NCI-H2081 treated with DMSO at 0.1 percent for 48 hours (cell line): Measurements from ENCODE around the gene GADD45G.

ENCODE experiments used
- DNase-seq: peaks from one replicate; lab custom pipeline; 2025; lab: John Stamatoyannopoulos, UW

GADD45G gene

GRCh38 chr9:89630508-89630907 lies 25.7 kb downstream of the GADD45G start:
- DNase-seq: no peak

DNA sequence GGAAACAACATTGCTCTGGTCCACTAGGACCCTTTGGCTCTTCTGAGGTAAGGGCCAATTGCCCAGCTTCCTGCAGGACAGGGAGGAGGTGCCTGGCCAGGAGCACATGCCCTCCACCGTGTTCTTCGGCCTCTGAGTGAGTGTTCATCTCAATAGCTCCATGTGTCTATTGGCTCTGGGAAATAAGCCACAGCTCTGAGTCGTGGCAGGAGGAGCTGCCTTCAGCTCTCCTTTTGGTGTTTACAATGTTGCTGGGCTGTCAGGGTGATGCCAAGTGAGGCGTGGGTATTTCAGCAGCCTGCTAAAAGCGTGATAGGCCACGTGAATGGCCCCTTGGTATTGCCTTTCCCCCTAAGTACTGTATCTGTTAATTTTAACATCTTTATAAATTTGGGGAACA lies 26.6 kb downstream of the GADD45G start:
- no peak for DNase-seq

GRCh38 chr9:89632192-89632733 lies 27.5 kb downstream of the GADD45G start:
- DNase-seq: no peak

GRCh38 chr9:89632736-89633135 lies 27.9 kb downstream of the GADD45G start:
- no peak for DNase-seq

DNA sequence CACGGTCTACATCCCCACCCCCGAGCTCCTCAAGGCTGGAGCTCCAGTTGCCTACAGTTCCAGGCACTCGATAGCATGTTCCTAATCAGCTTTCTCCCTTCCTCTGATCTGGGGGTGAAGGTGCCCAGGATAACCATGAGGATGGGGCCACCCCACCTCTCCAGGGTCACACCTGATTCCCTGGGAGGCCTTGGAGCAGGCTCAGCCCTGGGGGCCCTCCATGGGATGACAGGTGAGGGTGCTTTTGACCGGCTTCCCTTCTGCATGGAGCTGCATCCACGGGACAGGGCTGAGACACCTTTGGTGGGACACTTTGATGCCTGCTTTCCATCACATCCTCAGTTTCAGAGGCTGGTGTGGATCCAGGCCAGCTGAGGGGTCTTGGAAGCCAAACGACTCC lies 28.6 kb downstream of the GADD45G start:
- no peak for DNase-seq

- DNase-seq: no peak
Measured at GRCh38 chr9:89633920-89634319, 29.1 kb downstream of the GADD45G start.

DNA sequence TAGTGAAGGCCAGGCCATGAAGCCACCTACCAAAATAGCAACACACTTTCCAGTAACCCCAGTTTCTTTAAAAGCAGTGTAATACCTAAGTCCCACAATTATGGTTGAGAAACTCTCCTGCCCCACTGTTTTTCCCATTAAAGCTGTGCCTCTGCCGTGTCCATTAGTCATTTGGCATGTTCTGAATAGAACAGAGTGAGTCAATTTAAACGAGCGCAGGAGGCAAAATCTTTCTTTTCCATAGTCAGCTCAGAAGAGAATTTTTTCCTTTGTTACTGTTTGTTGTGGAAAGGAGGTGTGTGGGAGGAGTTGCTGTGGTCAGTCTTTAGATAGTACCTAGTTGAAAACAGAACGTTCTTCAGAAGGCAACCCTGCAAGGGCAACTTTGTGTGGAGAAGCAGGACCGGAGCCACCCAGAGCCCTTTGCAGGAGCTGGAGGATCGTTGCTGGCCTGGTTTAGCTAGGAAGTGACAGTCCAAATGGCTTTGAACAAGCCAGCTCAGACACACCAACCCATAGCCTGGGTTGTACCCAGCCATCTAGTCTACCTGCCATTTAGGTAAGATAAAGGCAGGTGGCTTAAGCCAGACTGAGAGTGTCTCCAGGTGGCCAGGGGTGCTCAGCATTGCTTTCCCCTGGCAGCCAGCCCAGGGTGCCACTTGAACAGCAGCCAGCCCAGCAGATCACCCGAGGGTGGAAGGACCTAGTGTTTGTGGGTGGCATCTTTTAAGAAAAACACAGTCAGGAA lies 30.4 kb downstream of the GADD45G start:
- peak; percentile 38 for DNase-seq

DNA sequence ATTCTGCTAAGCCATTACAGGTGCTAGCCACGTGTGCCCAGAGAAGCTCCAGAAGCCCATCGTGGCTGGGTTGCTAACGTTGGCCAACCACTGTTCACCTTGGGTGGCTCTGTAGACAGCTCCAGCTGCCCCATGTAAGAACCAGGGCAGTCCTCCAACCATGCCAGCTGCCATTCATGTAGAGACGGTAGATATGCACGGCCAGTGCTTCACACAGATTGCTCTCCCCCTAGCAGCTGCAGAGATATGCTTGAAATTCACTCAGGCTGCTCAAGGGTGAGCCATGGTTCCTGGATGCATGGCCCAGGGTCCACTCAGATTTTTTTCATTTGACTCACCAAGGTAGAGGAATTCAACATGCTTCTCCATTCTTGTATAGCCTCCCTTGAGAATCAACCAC lies 31.0 kb downstream of the GADD45G start:
- no peak for DNase-seq

- no peak for DNase-seq
Measured at GRCh38 chr9:89637787-89638186, 33.0 kb downstream of the GADD45G start.

- no peak for DNase-seq
Measured at GRCh38 chr9:89638359-89638758, 33.5 kb downstream of the GADD45G start.

DNA sequence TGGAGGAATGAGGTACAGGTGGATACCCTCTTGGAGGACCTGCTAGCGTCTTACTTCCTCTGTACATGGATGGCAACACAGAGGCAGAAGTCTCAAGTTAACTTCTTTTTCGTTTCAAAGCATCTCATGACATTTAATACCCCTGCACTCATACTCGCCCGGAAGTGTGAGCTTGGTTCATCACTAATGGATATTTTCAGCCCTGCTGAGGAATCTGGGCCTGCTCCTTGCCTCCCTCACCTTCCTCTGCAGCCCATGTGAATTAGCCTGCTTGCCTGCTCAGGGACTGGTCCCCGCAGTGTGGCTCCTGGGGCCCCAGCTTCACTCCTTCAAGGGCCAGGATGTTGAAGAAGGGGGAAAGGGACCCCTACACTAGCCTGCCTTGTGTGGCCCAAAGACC lies 34.1 kb downstream of the GADD45G start:
- no peak for DNase-seq

DNA sequence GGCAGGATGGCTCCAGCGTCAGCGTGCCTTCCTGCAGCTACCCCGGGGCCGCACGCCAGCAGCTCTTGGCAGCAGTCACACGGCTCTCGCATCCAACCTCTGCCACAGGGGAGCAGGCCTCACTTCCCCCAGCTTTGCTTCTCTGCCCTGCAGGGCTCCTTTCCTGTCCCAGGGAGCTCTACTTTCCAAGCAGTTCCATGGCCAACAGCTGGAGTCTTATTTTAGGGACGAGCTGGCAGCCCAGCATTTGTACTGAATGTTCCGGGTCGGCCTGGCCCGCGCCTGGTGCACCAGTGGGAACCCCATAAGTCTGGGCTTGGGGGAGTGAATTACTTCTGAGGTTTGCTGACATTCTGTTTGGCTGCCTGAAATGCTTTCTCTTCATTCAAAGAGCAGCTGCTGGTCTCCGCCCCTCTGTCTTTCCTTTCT lies 34.6 kb downstream of the GADD45G start:
- DNase-seq: no peak

- no peak for DNase-seq
Measured at GRCh38 chr9:89639961-89640360, 35.1 kb downstream of the GADD45G start.

DNA sequence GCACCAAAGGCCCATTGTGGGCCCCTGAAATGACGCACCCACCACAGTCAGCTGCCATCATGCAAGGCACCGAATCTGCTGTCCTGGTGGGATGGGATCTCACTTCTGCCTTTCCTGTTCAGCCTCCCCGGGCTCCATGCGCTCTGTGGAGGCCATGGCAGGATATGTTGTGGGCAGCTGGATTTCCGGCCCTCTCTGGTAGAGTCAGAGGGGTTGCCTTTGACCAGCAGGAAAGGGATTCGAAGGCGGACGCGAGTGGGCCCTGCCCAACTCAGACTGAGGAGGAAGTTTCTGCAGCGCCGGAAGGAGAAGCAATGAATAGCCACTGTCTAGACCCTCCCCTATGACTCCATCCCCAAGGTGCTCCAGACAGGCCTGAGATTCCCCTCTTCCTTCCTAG lies 35.5 kb downstream of the GADD45G start:
- no peak for DNase-seq

GRCh38 chr9:89640801-89641200 lies 36.0 kb downstream of the GADD45G start:
- DNase-seq: no peak

GRCh38 chr9:89641980-89642379 lies 37.2 kb downstream of the GADD45G start:
- no peak for DNase-seq

GRCh38 chr9:89642789-89643188 lies 38.0 kb downstream of the GADD45G start:
- DNase-seq: no peak

DNA sequence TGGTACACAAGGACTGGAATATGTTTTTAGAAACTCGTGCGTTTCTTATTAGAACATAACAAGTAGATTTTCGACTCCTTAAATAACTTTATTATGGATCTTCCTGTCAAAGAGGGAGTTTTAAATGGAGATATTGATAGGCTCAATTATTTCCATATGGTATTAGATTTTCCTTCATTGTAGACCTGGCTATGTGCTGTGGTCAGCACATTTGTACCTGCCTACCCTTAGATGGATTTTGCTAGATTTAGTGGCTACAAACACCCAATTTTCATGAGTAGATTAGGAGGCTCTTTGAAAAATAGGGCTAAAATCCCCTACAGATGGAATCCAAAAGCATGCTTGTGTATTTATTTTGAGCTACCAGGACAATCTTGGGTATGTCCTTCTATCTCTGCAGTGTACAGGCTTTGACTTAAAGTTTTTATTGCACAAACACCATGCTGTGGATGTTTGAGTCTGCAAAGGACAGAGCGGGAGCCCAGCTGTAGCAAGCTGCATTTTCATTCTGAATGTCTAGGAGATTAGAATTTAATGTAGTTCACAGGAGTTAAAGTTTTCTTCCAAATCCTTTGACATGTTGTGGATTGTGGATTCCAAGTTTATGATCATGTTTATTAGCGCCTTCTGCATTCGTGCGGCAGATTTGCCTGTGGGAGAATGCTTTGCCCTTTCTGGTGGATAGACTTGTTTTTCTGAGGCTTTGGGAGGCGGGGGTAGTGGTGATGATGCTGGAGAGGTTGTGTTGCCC lies 41.6 kb downstream of the GADD45G start:
- no peak for DNase-seq

GRCh38 chr9:89647366-89648128 lies 42.7 kb downstream of the GADD45G start:
- no peak for DNase-seq

- DNase-seq: no peak
Measured at GRCh38 chr9:89648247-89649000, 43.6 kb downstream of the GADD45G start.

DNA sequence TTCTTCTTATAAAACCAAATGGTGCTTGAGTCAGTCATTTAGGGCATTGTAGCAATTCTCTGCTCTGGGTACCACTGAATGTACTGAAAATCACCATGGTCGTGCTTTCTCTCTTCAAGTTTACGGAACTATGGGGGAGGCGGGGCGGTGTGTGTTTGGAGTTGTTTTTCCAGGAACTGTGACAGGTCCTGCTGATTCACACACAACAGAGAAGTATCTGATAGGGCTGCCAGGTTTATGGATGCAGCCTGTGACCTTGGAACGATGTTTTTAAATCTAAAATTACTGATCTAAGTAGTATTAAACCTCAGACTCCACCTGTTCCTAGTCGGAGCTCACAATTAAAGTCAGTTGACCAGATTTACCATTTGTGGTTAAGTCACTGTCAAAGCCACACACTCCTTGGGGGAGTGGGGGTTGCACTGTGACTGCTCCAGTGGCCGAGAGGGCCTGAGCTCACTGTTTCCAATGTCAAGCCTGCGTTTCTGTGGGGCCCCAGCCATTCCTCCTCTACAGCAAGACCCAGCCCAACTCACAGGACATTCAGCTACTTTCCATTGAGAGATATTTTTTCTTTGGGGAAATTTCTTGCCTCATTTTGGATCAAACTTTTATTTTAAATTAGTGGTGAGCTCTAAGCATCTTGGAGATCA lies 44.4 kb downstream of the GADD45G start:
- DNase-seq: no peak
